ENCODE results near the gene DUSP8.

- TF ChIP-seq EZH2phosphoT487 (IDR thresholded peaks at IDR 0.05; ENCODE audit: insufficient read depth, low read depth) (no peak), EZH2 (IDR thresholded peaks at IDR 0.05; ENCODE audit: insufficient read depth, poor library complexity, severe bottlenecking) (no peak)
Observed at GRCh38 chr11:1576825-1577224, 4.8 kb upstream of the DUSP8 start.
